Measurements from ENCODE around the gene NDUFA7.
"Not testable (repeated sequence)": the region's sequence is repeated elsewhere in the genome, so short reads cannot be mapped to it uniquely, and the experiment has no call there.

Gene NDUFA7

GRCh38 chr19:8342316-8342683 is 21.1 kb upstream of the NDUFA7 start:
- no peak for DNase-seq (ENCODE audit: low read depth)

- DNase-seq (ENCODE audit: low read depth): not testable (repeated sequence)
These were observed 20.3 kb upstream of the NDUFA7 start for GRCh38 chr19:8341504-8341903.

- no peak for DNase-seq (ENCODE audit: low read depth)
These were observed 19.3 kb upstream of the NDUFA7 start for GRCh38 chr19:8340341-8341096.

GRCh38 chr19:8338835-8339234 is 17.7 kb upstream of the NDUFA7 start:
- no peak for DNase-seq (ENCODE audit: low read depth)

GRCh38 chr19:8337728-8338127 is 16.6 kb upstream of the NDUFA7 start:
- no peak for DNase-seq (ENCODE audit: low read depth)

GRCh38 chr19:8336660-8337059 is 15.5 kb upstream of the NDUFA7 start:
- no peak for DNase-seq (ENCODE audit: low read depth)

- no peak for DNase-seq (ENCODE audit: low read depth)
These were observed 14.9 kb upstream of the NDUFA7 start for GRCh38 chr19:8336072-8336569.

- no peak for DNase-seq (ENCODE audit: low read depth)
These were observed 14.3 kb upstream of the NDUFA7 start for GRCh38 chr19:8335343-8336071.

GRCh38 chr19:8334458-8335342 is 13.5 kb upstream of the NDUFA7 start:
- DNase-seq (ENCODE audit: low read depth): no peak

GRCh38 chr19:8333767-8334457 is 12.7 kb upstream of the NDUFA7 start:
- no peak for DNase-seq (ENCODE audit: low read depth)

- no peak for DNase-seq (ENCODE audit: low read depth)
These were observed 12.0 kb upstream of the NDUFA7 start for GRCh38 chr19:8332976-8333766.

GRCh38 chr19:8331263-8331845 is 10.2 kb upstream of the NDUFA7 start:
- DNase-seq (ENCODE audit: low read depth): no peak

- DNase-seq (ENCODE audit: low read depth): no peak
These were observed 8.8 kb upstream of the NDUFA7 start for GRCh38 chr19:8329996-8330395.

- no peak for DNase-seq (ENCODE audit: low read depth)
These were observed 4.3 kb upstream of the NDUFA7 start for GRCh38 chr19:8325454-8325853.

- DNase-seq (ENCODE audit: low read depth): no peak
These were observed 3.2 kb upstream of the NDUFA7 start for GRCh38 chr19:8324186-8325050.

GRCh38 chr19:8323781-8324185 is 2.6 kb upstream of the NDUFA7 start:
- no peak for DNase-seq (ENCODE audit: low read depth)

- DNase-seq (ENCODE audit: low read depth): no peak
These were observed 1.4 kb upstream of the NDUFA7 start for GRCh38 chr19:8322638-8322997.

- no peak for DNase-seq (ENCODE audit: low read depth)
These were observed 937 bp upstream of the NDUFA7 start for GRCh38 chr19:8321986-8322637.

GRCh38 chr19:8320564-8321066 is 560 bp downstream of the NDUFA7 start:
- no peak for DNase-seq (ENCODE audit: low read depth)

All from fibroblast of the conjunctiva (primary cell).